Stimulated activated CD4-positive, alpha-beta T cell treated with anti-CD3 and anti-CD28 coated beads, Interleukin-4, amount 100 ng/mL, for 24 hours (primary cell): ENCODE results near the gene CAMKK1.

Experiments
- DNase-seq: peaks from one replicate; pipeline ENCODE4 v3.0.0-alpha.2; 2020

CAMKK1 gene

DNA sequence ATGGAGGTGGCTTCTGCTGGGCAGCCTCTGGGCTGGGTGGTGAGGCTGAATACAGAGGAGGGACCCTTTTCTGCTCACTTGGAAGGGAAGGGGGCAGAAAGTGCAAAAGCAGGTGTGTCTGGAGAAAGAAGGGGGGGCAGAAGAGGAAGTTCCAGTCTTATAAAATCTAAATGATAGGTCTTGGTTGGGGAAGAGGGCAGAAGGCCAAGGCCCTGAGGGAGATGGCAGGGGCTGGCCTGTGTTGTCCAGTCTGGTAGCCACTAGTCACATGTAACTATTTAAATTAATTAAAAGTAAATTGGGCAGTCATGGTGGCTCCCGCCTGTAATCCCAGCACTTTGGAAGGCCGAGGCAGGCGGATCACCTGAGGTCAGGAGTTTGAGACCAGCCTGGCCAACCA, 2.5 kb upstream of the CAMKK1 start:
- DNase-seq: no peak

- no peak for DNase-seq
Measured at GRCh38 chr17:3894911-3895343, 2.1 kb upstream of the CAMKK1 start.

DNA sequence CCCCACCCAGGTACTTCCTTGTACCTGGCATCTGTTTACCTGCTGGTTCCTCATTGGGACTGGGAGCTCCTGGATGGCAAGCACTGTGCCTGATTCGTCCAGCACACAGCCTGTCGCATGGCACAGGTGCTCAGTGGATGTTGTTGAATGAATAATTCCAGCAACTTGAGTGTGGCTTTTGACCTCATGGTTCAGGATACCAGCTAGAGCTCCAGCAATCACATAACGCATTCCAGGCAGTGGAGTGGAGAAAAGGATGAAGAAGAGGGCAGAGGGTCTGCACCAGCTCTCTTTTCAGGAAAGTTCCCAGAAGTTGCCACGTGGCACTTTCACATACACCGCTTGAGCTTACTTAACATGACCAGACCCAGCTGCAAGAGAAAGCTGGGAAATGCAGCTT, 1.3 kb upstream of the CAMKK1 start:
- no peak for DNase-seq

DNA sequence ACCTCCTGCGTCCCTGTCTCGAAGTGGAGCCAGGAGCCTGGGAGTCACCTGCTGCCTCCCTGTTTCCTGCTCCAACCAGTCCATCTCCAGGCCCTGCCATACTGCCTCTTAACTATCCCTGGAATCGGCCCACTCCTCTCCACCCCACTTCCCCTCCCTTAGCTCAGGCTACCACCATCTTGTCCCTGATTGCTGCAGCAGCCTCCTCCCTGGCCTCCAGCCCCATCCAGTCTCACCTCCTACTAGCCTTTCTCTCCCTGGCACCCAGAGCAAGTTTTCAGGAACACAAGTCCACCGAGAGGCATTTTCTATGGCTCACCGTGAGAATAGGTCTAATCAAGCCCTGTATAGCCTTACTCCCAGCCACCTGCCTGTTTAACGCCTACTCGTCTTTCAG, 865 bp upstream of the CAMKK1 start:
- no peak for DNase-seq

- DNase-seq: peak; percentile 61
Measured at GRCh38 chr17:3892095-3892998, 506 bp downstream of the CAMKK1 start.

- no peak for DNase-seq
Measured at GRCh38 chr17:3891626-3892094, 1.2 kb downstream of the CAMKK1 start.

GRCh38 chr17:3890878-3891219, 2.0 kb downstream of the CAMKK1 start:
- DNase-seq: no peak

GRCh38 chr17:3890082-3890877, 2.6 kb downstream of the CAMKK1 start:
- DNase-seq: peak; percentile 26

DNA sequence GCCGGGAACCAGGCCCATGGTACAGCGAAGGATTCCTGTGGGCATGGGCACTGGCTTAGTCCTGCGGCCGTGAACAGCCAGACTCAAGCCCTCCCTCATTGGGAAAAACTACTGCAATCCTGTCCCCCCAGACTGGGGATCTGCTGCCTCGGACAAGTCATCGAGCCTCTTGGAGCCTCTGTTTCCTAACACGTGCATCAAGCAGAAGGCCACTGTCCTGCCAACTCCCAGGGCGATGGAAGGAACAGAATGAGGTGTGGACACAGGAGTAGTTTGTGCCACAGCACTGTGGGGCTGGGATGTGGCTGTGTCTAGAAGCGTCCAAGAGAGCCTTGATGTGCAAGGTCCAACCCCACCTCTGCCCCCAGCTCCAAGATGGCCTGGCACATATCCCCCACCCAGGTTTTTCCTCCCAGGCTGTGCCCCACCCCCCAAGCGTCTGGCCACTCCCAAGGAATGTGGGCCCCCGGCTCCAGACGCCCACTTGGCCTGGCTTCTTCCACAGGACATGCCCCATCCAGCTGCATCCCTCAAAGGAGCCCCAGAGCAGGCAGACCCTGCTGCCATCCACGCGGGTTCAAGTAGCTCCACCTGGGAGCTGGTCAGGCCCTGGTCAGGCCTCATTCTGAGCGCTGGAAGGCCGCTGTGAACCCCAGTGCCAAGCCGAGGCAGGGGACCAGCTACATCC, 3.4 kb downstream of the CAMKK1 start:
- DNase-seq: no peak

DNA sequence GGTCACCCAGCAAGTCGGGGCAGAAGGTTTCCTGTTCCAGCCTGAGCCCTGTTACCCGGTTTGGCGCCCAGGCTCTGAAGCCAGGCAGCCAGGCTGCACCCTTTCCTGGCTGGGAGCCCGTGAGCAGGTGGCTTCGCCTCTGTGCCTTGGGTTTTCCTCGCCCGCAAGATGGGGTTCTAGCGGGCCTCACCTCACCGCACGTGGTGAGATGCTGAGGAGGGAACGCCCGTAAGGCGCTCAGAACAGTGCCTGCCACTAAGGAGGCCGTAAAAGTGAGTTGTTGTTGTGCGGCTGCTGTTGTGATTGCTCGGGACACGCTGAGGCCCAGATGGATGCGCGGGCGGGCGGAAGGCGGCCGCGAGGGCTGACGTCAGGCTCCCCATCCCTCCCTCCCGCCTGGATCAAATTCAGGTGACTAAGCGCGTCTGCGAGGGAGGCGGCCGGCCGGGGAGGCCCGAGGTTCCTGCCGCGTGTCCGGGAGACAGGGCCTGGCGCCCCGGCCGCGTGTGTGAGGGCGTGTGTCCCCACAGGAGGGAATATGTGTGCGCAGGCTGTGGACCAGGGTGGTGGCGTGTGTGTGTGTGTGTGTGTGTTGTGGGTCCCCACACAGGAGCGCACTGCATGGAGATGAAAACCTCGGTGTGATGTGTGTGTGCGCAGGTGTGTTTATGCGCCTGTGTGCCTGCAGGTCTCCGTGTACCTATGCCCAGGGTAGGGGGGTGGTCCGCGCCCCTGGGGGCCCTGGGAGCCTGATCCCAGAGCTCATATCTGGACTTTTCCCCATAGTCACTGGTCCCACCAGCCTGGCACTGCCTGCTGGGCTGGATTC, 4.3 kb downstream of the CAMKK1 start:
- DNase-seq: no peak

DNA sequence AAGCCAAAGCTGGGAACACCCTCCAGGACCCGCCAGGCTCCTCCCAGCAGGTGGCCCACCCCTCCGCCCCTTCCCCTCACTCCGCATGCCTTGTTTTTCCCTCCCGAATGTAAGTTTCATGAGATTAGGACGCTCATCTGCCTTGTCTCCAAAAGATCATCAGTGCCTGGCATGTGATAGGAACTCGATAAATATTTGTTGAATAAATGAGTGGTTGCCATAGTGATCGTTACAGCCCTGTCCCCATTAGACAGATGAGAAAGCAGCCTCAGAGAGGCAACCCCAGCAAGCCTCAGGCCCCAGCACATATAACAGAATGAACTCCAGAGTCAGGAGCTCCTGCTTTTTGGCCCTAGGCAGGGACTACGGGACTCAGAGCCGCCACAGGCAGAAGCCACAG, 5.0 kb downstream of the CAMKK1 start:
- no peak for DNase-seq

GRCh38 chr17:3887394-3887793, 5.5 kb downstream of the CAMKK1 start:
- no peak for DNase-seq

DNA sequence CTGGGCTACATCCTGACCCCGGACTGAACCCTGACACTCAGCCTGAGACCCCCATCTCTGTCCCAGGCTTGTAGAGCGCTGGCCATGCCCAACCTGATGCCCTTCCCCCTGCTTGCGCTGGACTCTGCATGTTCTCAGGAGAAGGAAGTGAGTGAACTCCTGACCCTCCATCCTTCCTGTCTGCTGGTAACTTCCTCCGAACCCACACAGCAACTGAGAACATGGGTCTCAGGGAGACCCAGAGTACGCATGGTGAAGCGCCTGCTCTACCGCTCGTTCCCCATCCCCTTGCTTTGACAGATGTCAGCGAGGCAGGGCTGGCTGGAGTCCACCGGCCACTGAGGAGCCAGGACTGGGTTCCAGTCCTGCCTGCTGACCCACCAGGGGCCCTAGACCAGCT, 6.1 kb downstream of the CAMKK1 start:
- DNase-seq: no peak

GRCh38 chr17:3885970-3886369, 6.9 kb downstream of the CAMKK1 start:
- no peak for DNase-seq

DNA sequence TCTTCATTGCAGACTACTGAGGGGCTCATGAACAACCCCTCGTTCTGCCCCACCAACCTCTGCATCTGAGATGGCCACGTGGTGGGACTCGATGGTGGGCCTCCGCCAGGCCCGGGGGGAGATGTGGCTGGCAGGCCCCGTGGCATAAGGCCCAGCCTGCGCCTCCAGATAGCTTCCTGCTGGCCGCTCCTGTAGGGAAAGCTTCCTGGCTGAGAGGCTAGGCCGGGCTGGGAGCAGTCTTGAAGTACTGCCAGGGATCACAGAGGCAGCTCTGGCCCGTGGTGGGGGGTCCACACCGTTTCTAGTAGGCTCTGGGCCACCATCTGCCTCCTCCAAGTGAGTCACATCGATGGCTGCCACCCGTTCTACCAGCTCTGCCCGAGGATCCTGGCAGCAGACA, 7.6 kb downstream of the CAMKK1 start:
- DNase-seq: no peak

DNA sequence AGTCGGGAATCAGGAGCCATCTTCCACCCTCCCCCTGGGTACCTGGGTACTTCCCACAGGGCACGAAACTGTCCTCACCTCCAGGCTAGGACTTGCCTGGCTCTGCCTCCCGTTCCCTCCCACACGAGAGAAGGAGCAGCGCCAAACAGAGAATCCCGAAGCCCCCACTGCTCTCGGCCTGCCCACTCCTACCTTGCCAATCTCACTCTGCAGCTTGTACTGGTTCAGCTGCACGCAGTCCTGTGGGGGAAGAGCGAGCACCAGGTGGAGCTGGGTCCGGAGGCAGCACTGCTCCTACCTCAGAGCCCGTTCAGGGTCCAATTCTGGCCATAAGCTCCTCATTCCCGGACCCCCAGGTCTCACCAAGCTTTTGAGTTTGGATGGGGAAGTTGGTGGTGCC, 8.7 kb downstream of the CAMKK1 start:
- no peak for DNase-seq

DNA sequence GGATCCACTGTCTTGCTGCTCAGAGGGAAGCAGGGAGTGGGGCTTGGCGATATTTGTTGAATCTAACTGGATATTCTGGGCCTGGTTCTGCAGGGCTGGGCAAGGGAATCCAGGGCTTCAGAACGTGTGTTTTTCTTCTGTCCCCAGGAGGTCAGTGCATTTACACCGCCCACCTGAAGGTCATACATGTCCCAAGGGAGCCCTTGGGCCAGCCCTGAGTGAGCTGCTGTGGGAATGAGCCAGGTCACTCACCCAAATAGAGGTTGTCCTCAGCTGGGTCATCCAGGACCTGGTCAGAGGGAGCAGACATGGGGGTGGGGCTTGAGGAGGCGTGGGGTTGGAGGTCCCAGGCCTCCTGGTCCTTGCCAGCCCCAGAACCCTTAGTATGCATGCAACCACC, 10.6 kb downstream of the CAMKK1 start:
- no peak for DNase-seq

GRCh38 chr17:3880983-3881382, 11.9 kb downstream of the CAMKK1 start:
- DNase-seq: no peak

GRCh38 chr17:3879591-3880417, 13.0 kb downstream of the CAMKK1 start:
- no peak for DNase-seq

DNA sequence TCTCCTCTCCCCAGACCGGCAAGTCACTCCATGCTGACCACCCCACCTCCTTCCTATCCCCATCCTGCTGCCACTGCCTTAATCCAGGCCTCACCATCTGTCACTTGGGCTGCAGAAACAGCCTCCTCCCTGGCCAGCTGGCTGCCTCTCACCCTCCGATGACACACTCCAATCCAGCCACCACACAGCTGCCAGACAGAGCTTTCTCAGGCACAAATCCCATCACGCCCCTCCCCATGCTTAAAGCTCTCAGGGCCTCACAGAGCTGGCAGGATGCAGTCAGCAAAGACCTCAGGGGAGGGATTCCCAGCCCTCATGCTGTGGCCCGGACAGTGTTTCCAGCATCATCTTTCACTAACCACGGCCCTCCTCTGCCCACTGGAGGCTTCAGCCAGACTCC, 13.7 kb downstream of the CAMKK1 start:
- DNase-seq: no peak

- no peak for DNase-seq
Measured at GRCh38 chr17:3877220-3877619, 15.6 kb downstream of the CAMKK1 start.

DNA sequence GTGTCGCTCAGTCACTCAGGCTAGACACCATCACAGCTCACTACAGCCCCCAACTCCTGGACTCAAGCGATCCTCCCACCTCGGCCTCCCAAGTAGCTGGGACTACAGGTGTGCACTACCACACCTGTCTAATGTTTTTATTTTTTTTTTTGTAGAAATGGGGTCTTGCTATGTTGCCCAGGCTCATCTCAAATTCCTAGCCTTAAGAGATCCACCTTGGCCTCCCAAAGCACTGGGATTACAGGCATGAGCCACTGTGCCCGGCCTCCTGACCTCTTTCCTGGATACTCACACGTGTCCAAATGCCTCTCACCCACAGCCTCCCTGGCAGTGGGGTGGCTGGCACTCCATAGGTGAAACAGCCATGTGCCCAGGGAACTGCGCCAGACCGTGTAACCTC, 17.5 kb downstream of the CAMKK1 start:
- DNase-seq: no peak
